ENCODE data around the gene EIPR1. TPM values are rescaled to one million over a fixed set of nuclear protein-coding genes. Genes with fewer than 3 reads are reported as not detected.

Gene EIPR1
- total RNA-seq, 1 experiment from 2014 or later = 27.8 TPM

- Histone ChIP-seq H3K79me1 (ENCODE audit: insufficient read depth, low read depth, low read length, poor library complexity, severe bottlenecking) (no peaks in the 10 kb centered on the region), H2BK5ac (ENCODE audit: insufficient read length, low read length) (no peak overlapping the region), H3K14ac (ENCODE audit: insufficient read depth, low read length) (no peak overlapping the region), H3K79me2 (ENCODE audit: insufficient read depth, low read length) (no peaks in the 10 kb centered on the region), H3T11ph (ENCODE audit: low read length) (no peak overlapping the region), H3K9me3 (ENCODE audit: control insufficient read depth, low read depth, low read length) (no peaks in the 10 kb centered on the region), H3K4ac (ENCODE audit: low read depth, low read length) (no peak overlapping the region), H3K27me3 (ENCODE audit: insufficient read depth, low read length) (no peaks in the 10 kb centered on the region), H3K27ac (ENCODE audit: insufficient read length, low read depth, low read length) (no peak overlapping the region), H2BK15ac (ENCODE audit: low read depth, low read length) (no peak overlapping the region), H3K56ac (ENCODE audit: insufficient read length, low read depth, low read length) (no peak overlapping the region), H2AK5ac (ENCODE audit: insufficient read length, low read length) (no peak overlapping the region), H3K9ac (ENCODE audit: extremely low read depth, insufficient read length, low read length) (no peak overlapping the region), H4K20me1 (ENCODE audit: control insufficient read depth, insufficient read depth, insufficient read length) (no peaks in the 10 kb centered on the region), H3K4me1 (ENCODE audit: insufficient read depth, low read length) (no peaks in the 10 kb centered on the region), H3K18ac (ENCODE audit: insufficient read length, low read depth, low read length) (no peak overlapping the region), H3K23ac (ENCODE audit: insufficient read length, low read depth, low read length) (no peak overlapping the region), H3K23me2 (ENCODE audit: insufficient read length, low read depth, low read length, poor library complexity, severe bottlenecking) (no peaks in the 10 kb centered on the region), H4K91ac (ENCODE audit: insufficient read length, low read depth, low read length) (no peak overlapping the region), H2BK120ac (ENCODE audit: low read depth, low read length, poor library complexity, severe bottlenecking) (no peak overlapping the region), H4K8ac (replicated peaks; ENCODE audit: insufficient read length, low read depth, low read length) (no peak overlapping the region), H3K4me2 (ENCODE audit: insufficient read depth, insufficient read length, low read length) (no peak overlapping the region), H2AFZ (ENCODE audit: low read length) (no peak overlapping the region), H4K5ac (ENCODE audit: insufficient read length, low read depth, low read length) (no peak overlapping the region), H2BK20ac (ENCODE audit: low read depth, low read length, poor library complexity, severe bottlenecking) (no peak overlapping the region), H2BK12ac (ENCODE audit: insufficient read length, low read depth, low read length) (no peak overlapping the region)
- Mint-ChIP-seq H3K27me3 (ENCODE audit: low read depth) (no peaks in the 10 kb centered on the region), H3K4me3 (no peak overlapping the region), H3K4me1 (peaks cover 4 to 5% of the 10 kb centered on the region in 2 experiments; a peak in 1 of 4 replicates), H3K27ac (no peak overlapping the region; a peak in 1 of 7 replicates), H3K9me3 (no peaks in the 10 kb centered on the region), H3K36me3 (ENCODE audit: insufficient read depth in 1 of 3, low read depth in 3 of 3) (no peaks in the 10 kb centered on the region)
- WGBS (ENCODE audit: extremely low coverage, insufficient read length, low lambda C conversion rate) = no CpG with 5 or more reads among the region's 8 CpGs
- DNase-seq = peak; percentile 10
- TF ChIP-seq CTCF (conservative IDR thresholded peaks at IDR 0.05) = no peak
Measured at GRCh38 chr2:3143602-3144001, 234.0 kb downstream of the EIPR1 start.
